ENCODE measurements around the gene TMEM174.

DNA sequence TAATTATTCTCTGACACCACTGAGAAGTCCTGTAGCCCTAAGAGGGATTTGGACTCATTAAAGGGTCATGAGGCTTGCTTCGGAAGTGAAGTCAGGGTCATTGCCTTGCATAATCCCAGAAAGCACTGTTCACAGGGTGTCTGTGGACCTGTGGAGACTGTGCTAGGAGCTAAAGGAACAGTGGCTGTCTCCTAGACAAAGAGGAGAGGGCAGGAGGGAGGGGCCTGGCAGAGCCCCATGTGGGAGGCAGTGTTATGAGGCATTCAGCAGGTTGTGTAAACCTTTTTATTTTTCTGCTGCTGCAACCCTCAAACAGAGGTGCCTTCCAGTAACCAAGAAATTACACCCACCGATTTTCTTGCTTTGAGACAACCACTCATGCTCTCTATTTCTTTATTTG lies 3.3 kb downstream of the TMEM174 start:
- TF ChIP-seq, protein P1, sequence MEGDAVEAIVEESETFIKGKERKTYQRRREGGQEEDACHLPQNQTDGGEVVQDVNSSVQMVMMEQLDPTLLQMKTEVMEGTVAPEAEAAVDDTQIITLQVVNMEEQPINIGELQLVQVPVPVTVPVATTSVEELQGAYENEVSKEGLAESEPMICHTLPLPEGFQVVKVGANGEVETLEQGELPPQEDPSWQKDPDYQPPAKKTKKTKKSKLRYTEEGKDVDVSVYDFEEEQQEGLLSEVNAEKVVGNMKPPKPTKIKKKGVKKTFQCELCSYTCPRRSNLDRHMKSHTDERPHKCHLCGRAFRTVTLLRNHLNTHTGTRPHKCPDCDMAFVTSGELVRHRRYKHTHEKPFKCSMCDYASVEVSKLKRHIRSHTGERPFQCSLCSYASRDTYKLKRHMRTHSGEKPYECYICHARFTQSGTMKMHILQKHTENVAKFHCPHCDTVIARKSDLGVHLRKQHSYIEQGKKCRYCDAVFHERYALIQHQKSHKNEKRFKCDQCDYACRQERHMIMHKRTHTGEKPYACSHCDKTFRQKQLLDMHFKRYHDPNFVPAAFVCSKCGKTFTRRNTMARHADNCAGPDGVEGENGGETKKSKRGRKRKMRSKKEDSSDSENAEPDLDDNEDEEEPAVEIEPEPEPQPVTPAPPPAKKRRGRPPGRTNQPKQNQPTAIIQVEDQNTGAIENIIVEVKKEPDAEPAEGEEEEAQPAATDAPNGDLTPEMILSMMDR (IDR thresholded peaks at IDR 0.05), result no peak
- no peak for TF ChIP-seq POLR2AphosphoS5 (IDR thresholded peaks at IDR 0.05; ENCODE audit: insufficient read depth in 1 of 2, low read depth in 1 of 2)
- TF ChIP-seq POLR2A (IDR thresholded peaks at IDR 0.05), result no peak

Data from vagina (tissue), 2 donors.